ENCODE measurements around the gene C1QTNF7.

C1QTNF7 gene

DNA sequence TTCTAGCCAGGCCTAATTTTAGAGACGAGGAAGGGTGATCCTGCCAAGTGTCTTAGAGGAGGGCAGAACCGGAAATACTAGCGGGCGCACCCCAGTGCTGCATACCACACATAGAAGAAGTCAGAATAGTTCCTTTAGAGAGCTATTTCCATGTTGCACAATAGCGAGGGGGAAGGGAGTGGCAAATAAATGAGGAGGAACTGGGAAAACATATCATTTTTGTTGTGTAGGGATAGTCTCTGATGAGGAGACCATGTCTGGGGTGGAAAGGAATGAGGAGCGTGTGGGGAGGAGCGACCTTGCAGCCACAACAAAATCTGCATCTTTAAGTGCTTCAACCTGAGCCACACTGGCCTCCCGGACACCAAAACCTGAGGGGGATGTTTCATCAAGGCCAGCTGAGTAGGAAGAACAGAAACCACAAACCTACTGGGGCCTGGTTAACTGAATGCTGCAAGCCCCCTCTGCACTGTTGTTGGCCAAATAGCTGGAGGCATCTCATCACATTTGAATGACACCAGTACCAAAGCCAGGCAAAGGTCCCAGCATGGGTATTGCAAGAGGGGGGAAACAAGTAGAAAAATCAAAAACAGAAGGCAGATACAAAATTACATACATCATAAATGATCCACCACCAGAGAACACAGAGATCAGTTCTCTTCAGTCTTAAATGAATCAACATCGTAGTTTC, 26.7 kb upstream of the C1QTNF7 start:
- Histone ChIP-seq H3K4me2 (ENCODE audit: low read length) (peak overlapping the region; percentile 38), H3K9me3 (ENCODE audit: control insufficient read depth, insufficient read depth, low read length) (no peaks in the 10 kb centered on the region), H3F3A (ENCODE audit: control insufficient read depth, insufficient read depth) (no peaks in the 10 kb centered on the region), H3K27ac (ENCODE audit: low read depth, low read length) (no peak overlapping the region), H3K79me2 (ENCODE audit: control insufficient read depth, low read length) (no peaks in the 10 kb centered on the region), H3K27me3 (ENCODE audit: control insufficient read depth, low read length) (peaks cover 14% of the 10 kb centered on the region), H4K20me1 (ENCODE audit: control insufficient read depth, insufficient read depth, low read depth, low read length) (no peaks in the 10 kb centered on the region), H3K36me3 (ENCODE audit: control insufficient read depth, low read length) (no peaks in the 10 kb centered on the region), H3K4me1 (ENCODE audit: control insufficient read depth, low read length) (peaks cover 10% of the 10 kb centered on the region), H3K4me3 (ENCODE audit: low read length) (0 out of 2 replicates have a peak overlapping the region, but pooled peaks have one; percentile 8), H3K9me2 (replicated peaks; ENCODE audit: control insufficient read depth, low read length) (no peaks in the 10 kb centered on the region)
- TF ChIP-seq, protein P1, sequence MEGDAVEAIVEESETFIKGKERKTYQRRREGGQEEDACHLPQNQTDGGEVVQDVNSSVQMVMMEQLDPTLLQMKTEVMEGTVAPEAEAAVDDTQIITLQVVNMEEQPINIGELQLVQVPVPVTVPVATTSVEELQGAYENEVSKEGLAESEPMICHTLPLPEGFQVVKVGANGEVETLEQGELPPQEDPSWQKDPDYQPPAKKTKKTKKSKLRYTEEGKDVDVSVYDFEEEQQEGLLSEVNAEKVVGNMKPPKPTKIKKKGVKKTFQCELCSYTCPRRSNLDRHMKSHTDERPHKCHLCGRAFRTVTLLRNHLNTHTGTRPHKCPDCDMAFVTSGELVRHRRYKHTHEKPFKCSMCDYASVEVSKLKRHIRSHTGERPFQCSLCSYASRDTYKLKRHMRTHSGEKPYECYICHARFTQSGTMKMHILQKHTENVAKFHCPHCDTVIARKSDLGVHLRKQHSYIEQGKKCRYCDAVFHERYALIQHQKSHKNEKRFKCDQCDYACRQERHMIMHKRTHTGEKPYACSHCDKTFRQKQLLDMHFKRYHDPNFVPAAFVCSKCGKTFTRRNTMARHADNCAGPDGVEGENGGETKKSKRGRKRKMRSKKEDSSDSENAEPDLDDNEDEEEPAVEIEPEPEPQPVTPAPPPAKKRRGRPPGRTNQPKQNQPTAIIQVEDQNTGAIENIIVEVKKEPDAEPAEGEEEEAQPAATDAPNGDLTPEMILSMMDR (IDR thresholded peaks at IDR 0.05; ENCODE audit: low read depth, low read length, poor library complexity, severe bottlenecking): no peak
- no peak for TF ChIP-seq EZH2phosphoT487 (IDR thresholded peaks at IDR 0.05; ENCODE audit: borderline replicate concordance, low read length)

GRCh38 chr4:15402146-15402545, 25.7 kb upstream of the C1QTNF7 start:
- H3K36me3 ChIP-seq (ENCODE audit: control insufficient read depth, low read length): no peaks in the 10 kb centered on the region
- H3K27ac ChIP-seq (ENCODE audit: low read depth, low read length): no peak overlapping the region
- no peaks in the 10 kb centered on the region for H4K20me1 ChIP-seq (ENCODE audit: control insufficient read depth, insufficient read depth, low read depth, low read length)
- H3K9me3 ChIP-seq (ENCODE audit: control insufficient read depth, insufficient read depth, low read length): no peaks in the 10 kb centered on the region
- no peak overlapping the region for H3K4me2 ChIP-seq (ENCODE audit: low read length)
- peaks cover 10% of the 10 kb centered on the region for H3K4me1 ChIP-seq (ENCODE audit: control insufficient read depth, low read length)
- peaks cover 14% of the 10 kb centered on the region for H3K27me3 ChIP-seq (ENCODE audit: control insufficient read depth, low read length)
- H3K4me3 ChIP-seq (ENCODE audit: low read length): no peak overlapping the region
- no peaks in the 10 kb centered on the region for H3F3A ChIP-seq (ENCODE audit: control insufficient read depth, insufficient read depth)
- H3K9me2 ChIP-seq (replicated peaks; ENCODE audit: control insufficient read depth, low read length): no peaks in the 10 kb centered on the region
- TF ChIP-seq, protein P1 (IDR thresholded peaks at IDR 0.05; ENCODE audit: low read depth, low read length, poor library complexity, severe bottlenecking): no peak
- TF ChIP-seq EZH2phosphoT487 (IDR thresholded peaks at IDR 0.05; ENCODE audit: borderline replicate concordance, low read length): no peak
- H3K79me2 ChIP-seq (ENCODE audit: control insufficient read depth, low read length): no peaks in the 10 kb centered on the region

- no peak overlapping the region for H3K4me2 ChIP-seq (ENCODE audit: low read length)
Observed at GRCh38 chr4:15402974-15403373, 24.9 kb upstream of the C1QTNF7 start.

More at GRCh38 chr4:15402974-15403373, 24.9 kb upstream of the C1QTNF7 start:
- Histone ChIP-seq H3K79me2 (ENCODE audit: control insufficient read depth, low read length) (no peaks in the 10 kb centered on the region), H3K4me3 (ENCODE audit: low read length) (no peak overlapping the region), H3K36me3 (ENCODE audit: control insufficient read depth, low read length) (no peaks in the 10 kb centered on the region), H3K27ac (ENCODE audit: low read depth, low read length) (no peak overlapping the region), H3F3A (ENCODE audit: control insufficient read depth, insufficient read depth) (no peaks in the 10 kb centered on the region), H3K4me1 (ENCODE audit: control insufficient read depth, low read length) (peaks cover 10% of the 10 kb centered on the region), H3K9me2 (replicated peaks; ENCODE audit: control insufficient read depth, low read length) (no peaks in the 10 kb centered on the region), H3K27me3 (ENCODE audit: control insufficient read depth, low read length) (peaks cover 14% of the 10 kb centered on the region), H3K9me3 (ENCODE audit: control insufficient read depth, insufficient read depth, low read length) (no peaks in the 10 kb centered on the region), H4K20me1 (ENCODE audit: control insufficient read depth, insufficient read depth, low read depth, low read length) (no peaks in the 10 kb centered on the region)
- TF ChIP-seq, protein P1 (IDR thresholded peaks at IDR 0.05; ENCODE audit: low read depth, low read length, poor library complexity, severe bottlenecking): no peak
- no peak for TF ChIP-seq EZH2phosphoT487 (IDR thresholded peaks at IDR 0.05; ENCODE audit: borderline replicate concordance, low read length)
